ENCODE measurements around the gene CDC20. TPM values are rescaled to one million over a fixed set of nuclear protein-coding genes. Genes with fewer than 3 reads are reported as not detected.

The CDC20 gene
- 11.0 TPM for total RNA-seq

GRCh38 chr1:43358746-43359693, at the start of gene CDC20:
Gene CDC20 (plus strand): TSS chr1:43358981. CDS start chr1:43359216, 235 bp downstream.
- intact Hi-C loops (cut with DNase I), result no loop called here

GRCh38 chr1:43309405-43310025, 49.3 kb upstream of the CDC20 start:
- intact Hi-C loops (cut with DNase I), result no loop called here
- H3K4me1 ChIP-seq, result no peaks in the 10 kb centered on the region
- DNase-seq (ENCODE audit: extremely low spot score in 2 of 2), result no peak
- H3K36me3 ChIP-seq, result no peaks in the 10 kb centered on the region
- H3K27ac ChIP-seq, result no peak overlapping the region
- no peak overlapping the region for H3K4me3 ChIP-seq
- TF ChIP-seq POLR2AphosphoS5 (IDR thresholded peaks at IDR 0.05; ENCODE audit: insufficient read depth in 1 of 2, low read depth in 1 of 2) (no peak), POLR2A (IDR thresholded peaks at IDR 0.05) (no peak)
- H3K9me3 ChIP-seq, result no peaks in the 10 kb centered on the region
- no peaks in the 10 kb centered on the region for H3K27me3 ChIP-seq

More at GRCh38 chr1:43358746-43359693, at the start of gene CDC20:
- peaks cover 17% of the 10 kb centered on the region for H3K4me1 ChIP-seq
- peaks cover 0 to 22% of the 10 kb centered on the region in 2 donors for H3K36me3 ChIP-seq
- H3K4me3 ChIP-seq, result peak within 1 kb of the TSS; percentile 58 to 72
- no peaks in the 10 kb centered on the region for H3K27me3 ChIP-seq
- TF ChIP-seq POLR2AphosphoS5 (IDR thresholded peaks at IDR 0.05; ENCODE audit: insufficient read depth in 1 of 2, low read depth in 1 of 2), result peak; percentile 70 to 92
- TF ChIP-seq POLR2A (IDR thresholded peaks at IDR 0.05), result no peak
- H3K9me3 ChIP-seq, result no peaks in the 10 kb centered on the region
- peak within 1 kb of the TSS; percentile 94 for H3K27ac ChIP-seq
- DNase-seq (ENCODE audit: extremely low spot score in 2 of 2), result peak; percentile 97 to 98

GRCh38 chr1:43311521-43311920, 47.3 kb upstream of the CDC20 start:
- no peak overlapping the region for H3K27ac ChIP-seq
- DNase-seq (ENCODE audit: extremely low spot score in 2 of 2), result no peak
- no peak overlapping the region for H3K4me3 ChIP-seq
- intact Hi-C loops (cut with DNase I), result no loop called here
- no peaks in the 10 kb centered on the region for H3K36me3 ChIP-seq
- TF ChIP-seq CTCF (IDR thresholded peaks at IDR 0.05) (no peak), POLR2AphosphoS5 (IDR thresholded peaks at IDR 0.05; ENCODE audit: insufficient read depth in 1 of 2, low read depth in 1 of 2) (no peak), POLR2A (IDR thresholded peaks at IDR 0.05) (no peak)
- no peaks in the 10 kb centered on the region for H3K9me3 ChIP-seq
- no peaks in the 10 kb centered on the region for H3K4me1 ChIP-seq
- H3K27me3 ChIP-seq, result no peaks in the 10 kb centered on the region

- Histone ChIP-seq H3K36me3 (no peaks in the 10 kb centered on the region), H3K4me3 (no peak overlapping the region), H3K27me3 (no peaks in the 10 kb centered on the region), H3K4me1 (no peaks in the 10 kb centered on the region), H3K27ac (no peak overlapping the region), H3K9me3 (no peaks in the 10 kb centered on the region)
- intact Hi-C loops (cut with DNase I), result no loop called here
- TF ChIP-seq CTCF (IDR thresholded peaks at IDR 0.05) (no peak), POLR2A (IDR thresholded peaks at IDR 0.05) (no peak), POLR2AphosphoS5 (IDR thresholded peaks at IDR 0.05; ENCODE audit: insufficient read depth in 1 of 2, low read depth in 1 of 2) (no peak)
- no peak for DNase-seq (ENCODE audit: extremely low spot score in 2 of 2)
Observed at GRCh38 chr1:43312212-43312623, 46.6 kb upstream of the CDC20 start.

GRCh38 chr1:43312663-43313515, 45.9 kb upstream of the CDC20 start:
- TF ChIP-seq CTCF (IDR thresholded peaks at IDR 0.05) (no peak), POLR2AphosphoS5 (IDR thresholded peaks at IDR 0.05; ENCODE audit: insufficient read depth in 1 of 2, low read depth in 1 of 2) (no peak), POLR2A (IDR thresholded peaks at IDR 0.05) (no peak)
- no peaks in the 10 kb centered on the region for H3K36me3 ChIP-seq
- no peaks in the 10 kb centered on the region for H3K4me1 ChIP-seq
- intact Hi-C loops (cut with DNase I), result no loop called here
- no peaks in the 10 kb centered on the region for H3K27me3 ChIP-seq
- no peak for DNase-seq (ENCODE audit: extremely low spot score in 2 of 2)
- no peak overlapping the region for H3K4me3 ChIP-seq
- H3K9me3 ChIP-seq, result no peaks in the 10 kb centered on the region
- H3K27ac ChIP-seq, result no peak overlapping the region

All from vagina (tissue), 2 donors.